GM12801 (cell line): ENCODE measurements around the gene EEA1.

Experiments
- TF ChIP-seq, protein P1 (sequence below): IDR thresholded peaks from one replicate; pipeline ENCODE4 v1.5.1; 2011; ENCODE audit warnings: control low read depth; ENCODE audit not compliant: insufficient read length; ENCODE audit errors: extremely low read depth

The EEA1 gene

DNA sequence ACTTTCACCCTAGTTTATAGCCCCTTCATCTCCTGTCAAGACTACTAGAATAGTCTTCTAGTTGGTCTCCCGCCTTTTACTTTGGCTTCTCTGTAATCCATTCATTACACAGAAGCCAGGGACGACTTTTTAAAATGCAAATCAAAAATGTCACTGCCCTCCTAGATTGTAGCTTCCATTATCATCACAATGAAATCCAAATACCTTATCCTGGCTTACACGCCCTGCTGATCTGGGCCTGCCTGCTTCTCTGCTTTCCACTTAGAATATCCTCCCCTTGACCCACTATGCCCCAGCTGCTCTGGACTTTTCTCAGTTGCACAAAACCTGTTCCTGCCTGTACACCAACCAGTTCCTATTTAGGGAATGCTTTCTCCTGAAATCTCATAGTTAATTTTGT is 4.5 kb upstream of the EEA1 start:
- TF ChIP-seq, protein P1, sequence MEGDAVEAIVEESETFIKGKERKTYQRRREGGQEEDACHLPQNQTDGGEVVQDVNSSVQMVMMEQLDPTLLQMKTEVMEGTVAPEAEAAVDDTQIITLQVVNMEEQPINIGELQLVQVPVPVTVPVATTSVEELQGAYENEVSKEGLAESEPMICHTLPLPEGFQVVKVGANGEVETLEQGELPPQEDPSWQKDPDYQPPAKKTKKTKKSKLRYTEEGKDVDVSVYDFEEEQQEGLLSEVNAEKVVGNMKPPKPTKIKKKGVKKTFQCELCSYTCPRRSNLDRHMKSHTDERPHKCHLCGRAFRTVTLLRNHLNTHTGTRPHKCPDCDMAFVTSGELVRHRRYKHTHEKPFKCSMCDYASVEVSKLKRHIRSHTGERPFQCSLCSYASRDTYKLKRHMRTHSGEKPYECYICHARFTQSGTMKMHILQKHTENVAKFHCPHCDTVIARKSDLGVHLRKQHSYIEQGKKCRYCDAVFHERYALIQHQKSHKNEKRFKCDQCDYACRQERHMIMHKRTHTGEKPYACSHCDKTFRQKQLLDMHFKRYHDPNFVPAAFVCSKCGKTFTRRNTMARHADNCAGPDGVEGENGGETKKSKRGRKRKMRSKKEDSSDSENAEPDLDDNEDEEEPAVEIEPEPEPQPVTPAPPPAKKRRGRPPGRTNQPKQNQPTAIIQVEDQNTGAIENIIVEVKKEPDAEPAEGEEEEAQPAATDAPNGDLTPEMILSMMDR: no peak

DNA sequence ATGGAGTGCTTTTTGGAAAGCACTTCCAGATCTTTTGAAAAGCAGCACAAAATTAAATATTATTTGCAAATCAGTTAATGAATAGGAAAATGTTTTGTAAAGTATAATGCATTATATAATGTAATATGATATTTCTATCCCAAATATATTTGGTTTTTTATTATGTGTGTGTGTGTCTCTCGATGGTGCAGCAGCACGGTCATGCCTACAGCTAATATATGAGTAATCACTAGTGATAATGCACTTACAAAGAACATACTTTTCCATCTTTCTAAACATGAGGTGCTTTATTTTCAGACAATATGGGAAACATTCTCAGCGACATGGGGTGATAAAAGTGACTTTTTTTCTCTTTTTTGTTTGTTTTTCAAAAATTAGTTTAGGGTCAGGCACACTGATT is 1.3 kb upstream of the EEA1 start:
- TF ChIP-seq, protein P1: no peak

DNA sequence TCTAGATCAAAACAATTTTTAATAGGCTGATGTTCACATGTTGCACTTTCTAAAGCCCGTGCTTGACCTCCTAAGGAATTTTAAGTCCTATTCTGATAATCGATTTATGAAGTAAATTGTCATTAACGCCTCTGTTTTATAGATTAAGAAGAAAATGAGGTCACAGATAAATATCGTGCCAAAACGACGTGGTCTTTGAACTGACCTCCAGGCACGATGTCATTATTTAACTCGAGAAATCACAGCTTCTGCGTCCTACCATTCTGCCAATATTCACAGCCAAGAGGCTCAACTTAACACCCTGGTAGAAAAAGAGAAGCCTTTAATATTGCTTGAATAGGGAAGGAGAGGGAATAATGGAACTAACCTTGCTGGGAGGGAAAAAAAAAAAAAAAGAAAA is 888 bp upstream of the EEA1 start:
- TF ChIP-seq, protein P1: no peak

DNA sequence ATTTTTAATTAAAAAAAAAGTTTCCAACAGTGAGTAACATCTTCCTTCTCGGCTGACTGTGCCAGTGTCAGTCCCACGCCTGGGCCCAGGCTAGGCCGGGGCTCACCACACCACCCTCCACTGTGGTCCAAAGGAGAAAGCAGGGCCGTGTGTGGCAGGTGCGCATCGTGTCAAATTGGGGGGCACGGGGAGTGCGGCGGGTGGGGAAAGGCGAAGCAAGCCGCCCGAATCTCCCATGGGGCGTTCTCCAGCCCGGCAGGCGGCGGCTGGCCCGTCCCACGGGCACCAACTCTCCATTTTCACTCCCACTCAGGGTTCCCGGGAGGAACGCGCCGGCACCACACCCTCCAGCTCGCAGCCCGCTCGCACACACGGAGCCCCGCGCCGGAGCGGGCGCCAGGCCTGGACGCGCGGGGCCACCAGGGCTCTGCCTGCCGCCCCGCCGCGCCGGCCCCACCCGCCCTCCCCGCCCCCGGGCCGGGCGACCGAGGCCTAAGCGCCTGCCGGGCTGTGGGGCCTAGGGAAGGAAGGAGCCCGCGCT is 604 bp downstream of the EEA1 start:
- TF ChIP-seq, protein P1: no peak

DNA sequence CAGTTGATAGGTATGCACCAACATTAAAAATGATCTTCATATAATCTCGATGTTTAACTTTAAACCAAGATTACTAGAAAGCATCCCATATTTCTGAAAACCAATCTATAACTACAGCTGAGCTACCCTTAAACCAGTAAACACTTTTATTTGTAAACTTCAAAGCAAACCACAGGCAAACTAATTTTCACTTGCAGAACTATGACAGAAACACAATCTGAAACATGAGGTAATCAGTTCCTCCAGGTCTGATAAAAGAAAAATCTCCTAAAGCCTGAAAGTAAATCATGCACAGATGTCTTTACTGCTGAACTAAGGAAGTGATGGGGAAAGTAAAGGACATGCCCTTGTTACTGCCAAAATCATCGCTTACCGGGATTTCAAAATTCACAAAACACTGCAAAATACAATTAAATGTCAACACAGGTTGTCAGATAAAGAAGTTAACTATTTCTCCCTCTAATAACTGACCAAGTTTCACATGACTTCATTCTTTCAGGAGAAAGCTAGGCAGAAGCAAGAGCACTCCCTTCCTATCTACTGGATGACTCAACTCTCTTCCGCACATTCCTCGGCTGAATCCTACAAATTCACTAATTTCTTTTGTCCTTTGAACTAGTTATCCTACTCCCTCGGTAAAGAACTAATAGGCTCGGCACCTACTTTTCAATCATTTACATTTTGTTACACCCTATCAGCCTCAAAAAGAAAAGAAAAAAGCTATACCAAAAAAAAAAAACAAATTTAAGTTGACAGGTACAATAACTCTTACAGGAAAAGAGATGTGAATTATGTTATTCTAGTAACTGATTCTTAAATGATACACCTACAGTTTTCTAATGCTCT is 1.4 kb downstream of the EEA1 start:
- TF ChIP-seq, protein P1: no peak

DNA sequence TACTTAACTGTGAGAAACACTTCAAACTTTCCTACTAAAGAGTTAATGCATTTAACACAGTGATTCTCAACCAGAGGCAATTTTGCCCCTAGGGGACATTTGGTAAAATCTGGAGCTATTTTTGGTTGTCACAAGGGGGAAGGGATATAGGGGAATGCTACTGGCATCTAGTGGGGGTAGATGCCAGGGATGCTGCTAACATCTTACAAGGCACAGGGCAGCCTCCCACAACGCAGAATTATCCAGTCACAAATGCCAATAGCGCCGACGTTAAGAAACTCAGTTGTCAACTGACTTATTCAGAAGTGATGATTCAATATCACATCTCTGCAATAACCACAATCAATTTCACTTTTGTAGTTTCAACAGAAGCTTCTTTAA is 2.0 kb downstream of the EEA1 start:
- TF ChIP-seq, protein P1: no peak

DNA sequence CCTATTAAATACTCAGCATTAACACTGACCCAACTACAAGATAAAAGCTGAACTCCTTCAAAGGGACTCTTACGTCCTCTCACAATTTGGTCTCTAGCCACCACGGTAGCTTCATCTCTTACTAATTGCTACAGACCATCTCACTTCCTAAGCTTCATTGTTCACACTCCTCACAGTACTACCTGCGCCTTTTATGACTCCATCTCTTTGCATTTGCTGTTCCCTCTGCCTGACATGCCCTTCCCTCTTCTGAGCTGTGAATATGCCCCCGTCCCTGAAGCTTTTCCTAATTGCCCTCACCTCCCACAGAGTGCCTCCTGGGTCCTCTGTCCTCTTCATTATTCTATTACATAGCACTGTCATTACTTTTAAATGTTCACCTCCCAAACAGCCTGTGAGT is 2.5 kb downstream of the EEA1 start:
- TF ChIP-seq, protein P1: no peak
